Measurements from ENCODE around the gene SLC25A24.

Gene SLC25A24

GRCh38 chr1:108120163-108120562, 80.0 kb downstream of the SLC25A24 start:
- Histone ChIP-seq H3K9ac (ENCODE audit: low read depth, low read length) (no peak overlapping the region), H3K4me2 (ENCODE audit: insufficient read depth, low read length) (no peak overlapping the region), H2AFZ (ENCODE audit: low read depth, low read length) (no peak overlapping the region), H3K4me3 (ENCODE audit: low read depth in 1 of 2, low read length in 2 of 2) (no peak overlapping the region), H3K36me3 (ENCODE audit: insufficient read depth, low read length) (no peaks in the 10 kb centered on the region), H3K27ac (ENCODE audit: low read length) (no peak overlapping the region), H3K79me2 (ENCODE audit: insufficient read depth, low read length) (no peaks in the 10 kb centered on the region), H3K27me3 (ENCODE audit: insufficient read depth, low read length, poor library complexity) (no peaks in the 10 kb centered on the region), H3K9me3 (ENCODE audit: insufficient read depth, low read length, severe bottlenecking) (no peaks in the 10 kb centered on the region), H3K4me1 (ENCODE audit: insufficient read depth, low read length) (peaks cover 15% of the 10 kb centered on the region), H4K20me1 (ENCODE audit: insufficient read depth, low read length) (no peaks in the 10 kb centered on the region)
- no peak for TF ChIP-seq EZH2 (IDR thresholded peaks at IDR 0.05; ENCODE audit: borderline replicate concordance, low read depth, low read length, severe bottlenecking)
- ATAC-seq (ENCODE audit: insufficient read depth, low read depth) = peak; percentile 59
- DNase-seq = peak; percentile 28

- no peaks in the 10 kb centered on the region for H3K9me3 ChIP-seq (ENCODE audit: insufficient read depth, low read length, severe bottlenecking)
- DNase-seq = peak; percentile 40
- 0 out of 2 replicates have a peak overlapping the region, but pooled peaks have one; percentile 10 for H2AFZ ChIP-seq (ENCODE audit: low read depth, low read length)
- peak; percentile 56 for TF ChIP-seq CTCF (IDR thresholded peaks at IDR 0.05; ENCODE audit: borderline replicate concordance, extremely low read depth, low read length, poor library complexity, severe bottlenecking)
- no peak for TF ChIP-seq EZH2 (IDR thresholded peaks at IDR 0.05; ENCODE audit: borderline replicate concordance, low read depth, low read length, severe bottlenecking)
- H3K27me3 ChIP-seq (ENCODE audit: insufficient read depth, low read length, poor library complexity) = no peaks in the 10 kb centered on the region
- no peaks in the 10 kb centered on the region for H3K36me3 ChIP-seq (ENCODE audit: insufficient read depth, low read length)
- no peaks in the 10 kb centered on the region for H3K79me2 ChIP-seq (ENCODE audit: insufficient read depth, low read length)
- H3K9ac ChIP-seq (ENCODE audit: low read depth, low read length) = no peak overlapping the region
- no peaks in the 10 kb centered on the region for H4K20me1 ChIP-seq (ENCODE audit: insufficient read depth, low read length)
- H3K4me1 ChIP-seq (ENCODE audit: insufficient read depth, low read length) = peaks cover 19% of the 10 kb centered on the region
- H3K27ac ChIP-seq (ENCODE audit: low read length) = no peak overlapping the region
- peak; percentile 75 for ATAC-seq (ENCODE audit: insufficient read depth, low read depth)
- no peak overlapping the region for H3K4me2 ChIP-seq (ENCODE audit: insufficient read depth, low read length)
- H3K4me3 ChIP-seq (ENCODE audit: low read depth in 1 of 2, low read length in 2 of 2) = no peak overlapping the region
Observed at GRCh38 chr1:108119500-108119899, 80.6 kb downstream of the SLC25A24 start.

GRCh38 chr1:108117945-108118902, 81.9 kb downstream of the SLC25A24 start:
- no peaks in the 10 kb centered on the region for H3K36me3 ChIP-seq (ENCODE audit: insufficient read depth, low read length)
- H3K9me3 ChIP-seq (ENCODE audit: insufficient read depth, low read length, severe bottlenecking) = no peaks in the 10 kb centered on the region
- H3K27me3 ChIP-seq (ENCODE audit: insufficient read depth, low read length, poor library complexity) = no peaks in the 10 kb centered on the region
- H3K4me2 ChIP-seq (ENCODE audit: insufficient read depth, low read length) = no peak overlapping the region
- peaks cover 31% of the 10 kb centered on the region for H3K4me1 ChIP-seq (ENCODE audit: insufficient read depth, low read length)
- H4K20me1 ChIP-seq (ENCODE audit: insufficient read depth, low read length) = no peaks in the 10 kb centered on the region
- DNase-seq = no peak
- ATAC-seq (ENCODE audit: insufficient read depth, low read depth) = no peak
- H3K27ac ChIP-seq (ENCODE audit: low read length) = no peak overlapping the region
- no peak overlapping the region for H3K9ac ChIP-seq (ENCODE audit: low read depth, low read length)
- peak overlapping the region; percentile 1; the same call in 1 of the 2 replicates for H2AFZ ChIP-seq (ENCODE audit: low read depth, low read length)
- H3K79me2 ChIP-seq (ENCODE audit: insufficient read depth, low read length) = no peaks in the 10 kb centered on the region
- no peak overlapping the region for H3K4me3 ChIP-seq (ENCODE audit: low read depth in 1 of 2, low read length in 2 of 2)
- TF ChIP-seq EZH2 (IDR thresholded peaks at IDR 0.05; ENCODE audit: borderline replicate concordance, low read depth, low read length, severe bottlenecking) (no peak), CTCF (IDR thresholded peaks at IDR 0.05; ENCODE audit: borderline replicate concordance, extremely low read depth, low read length, poor library complexity, severe bottlenecking) (no peak)

GRCh38 chr1:108117237-108117636, 82.9 kb downstream of the SLC25A24 start:
- H3K9ac ChIP-seq (ENCODE audit: low read depth, low read length) = no peak overlapping the region
- H3K27me3 ChIP-seq (ENCODE audit: insufficient read depth, low read length, poor library complexity) = no peaks in the 10 kb centered on the region
- no peak for ATAC-seq (ENCODE audit: insufficient read depth, low read depth)
- no peaks in the 10 kb centered on the region for H3K9me3 ChIP-seq (ENCODE audit: insufficient read depth, low read length, severe bottlenecking)
- no peaks in the 10 kb centered on the region for H3K79me2 ChIP-seq (ENCODE audit: insufficient read depth, low read length)
- no peak overlapping the region for H2AFZ ChIP-seq (ENCODE audit: low read depth, low read length)
- no peak overlapping the region for H3K4me2 ChIP-seq (ENCODE audit: insufficient read depth, low read length)
- DNase-seq = no peak
- H3K4me3 ChIP-seq (ENCODE audit: low read depth in 1 of 2, low read length in 2 of 2) = no peak overlapping the region
- no peak overlapping the region for H3K27ac ChIP-seq (ENCODE audit: low read length)
- H4K20me1 ChIP-seq (ENCODE audit: insufficient read depth, low read length) = no peaks in the 10 kb centered on the region
- peaks cover 31% of the 10 kb centered on the region for H3K4me1 ChIP-seq (ENCODE audit: insufficient read depth, low read length)
- no peaks in the 10 kb centered on the region for H3K36me3 ChIP-seq (ENCODE audit: insufficient read depth, low read length)
- TF ChIP-seq EZH2 (IDR thresholded peaks at IDR 0.05; ENCODE audit: borderline replicate concordance, low read depth, low read length, severe bottlenecking) = no peak
- TF ChIP-seq CTCF (IDR thresholded peaks at IDR 0.05; ENCODE audit: borderline replicate concordance, extremely low read depth, low read length, poor library complexity, severe bottlenecking) = no peak

Data from DND-41 (cell line).